K562 (cell line): ENCODE data around the gene MYH11.

ENCODE experiments used
- ATF6 ChIP-seq: sonication (generic); formaldehyde crosslinking; IDR thresholded peaks from 2 replicates; pipeline ENCODE4 v1.4.0; 2020; ENCODE audit warnings: mild to moderate bottlenecking, missing genetic modification reagents
- ETV5 ChIP-seq: sonication (generic); formaldehyde crosslinking; IDR thresholded peaks from 2 replicates; pipeline ENCODE4 v1.4.0; 2020; ENCODE audit warnings: low read depth, mild to moderate bottlenecking, missing genetic modification reagents
- GTF3C2 ChIP-seq: IDR thresholded peaks from 3 replicates; pipeline ENCODE4 v1.6.1; 2011; ENCODE audit warnings: borderline replicate concordance, mild to moderate bottlenecking, moderate library complexity; ENCODE audit not compliant: insufficient read length; ENCODE audit errors: extremely low read depth
- MYC ChIP-seq, 2 experiments: fragments of 250-450 bp in 1 of 2; sonication (Bioruptor Pico) in 1 of 2; IDR thresholded peaks; 2 replicates each; pipeline versions ENCODE4 v1.5.1 to v1.6.1; 2012 to 2021; ENCODE audit warnings: low read depth in 2 of 2, borderline replicate concordance in 1 of 2, improper control_type of control experiment in 1 of 2, low read length in 1 of 2, mild to moderate bottlenecking in 1 of 2, moderate library complexity in 1 of 2
- PTTG1 ChIP-seq: fragments of 450-650 bp; IDR thresholded peaks from 2 replicates; pipeline ENCODE4 v1.6.1; 2016; ENCODE audit warnings: low read depth, mild to moderate bottlenecking, missing genetic modification characterization, missing compliant biosample characterization
- RFX5 ChIP-seq: IDR thresholded peaks from 2 replicates; pipeline ENCODE4 v1.6.1; 2011; ENCODE audit warnings: low read depth, mild to moderate bottlenecking, improper control_type of control experiment, low read length
- SMARCA5 ChIP-seq: fragments of 450-650 bp; IDR thresholded peaks from 2 replicates; pipeline ENCODE4 v1.6.1; 2016
- SPI1 ChIP-seq: IDR thresholded peaks from 2 replicates; pipeline ENCODE4 v1.6.1; 2011; ENCODE audit warnings: low read depth, low read length, control low read depth, borderline replicate concordance
- SREBF2 ChIP-seq: sonication (generic); formaldehyde crosslinking; IDR thresholded peaks from 2 replicates; pipeline ENCODE4 v1.4.0; 2020; ENCODE audit warnings: mild to moderate bottlenecking, missing genetic modification reagents
- ZNF174 ChIP-seq: fragments of 250-450 bp; sonication (Bioruptor Pico); IDR thresholded peaks from 2 replicates; pipeline ENCODE4 v1.4.0; 2020; ENCODE audit warnings: mild to moderate bottlenecking
- TF ChIP-seq, protein P1 (sequence below), 3 experiments: IDR thresholded peaks in 2 of 3; conservative IDR thresholded peaks in 1 of 3; 2 replicates each; pipeline ENCODE4 v1.5.1; 2011 to 2012; ENCODE audit warnings: low read length in 3 of 3, mild to moderate bottlenecking in 3 of 3, control low read depth in 2 of 3, improper control_type of control experiment in 1 of 3, inconsistent platforms in 1 of 3, low read depth in 1 of 3, mixed read lengths in 1 of 3, moderate library complexity in 1 of 3; ENCODE audit not compliant: insufficient read depth in 2 of 3

GRCh38 chr16:15757077-15757386, 99.8 kb downstream of the MYH11 start:
- TF ChIP-seq, protein P1, sequence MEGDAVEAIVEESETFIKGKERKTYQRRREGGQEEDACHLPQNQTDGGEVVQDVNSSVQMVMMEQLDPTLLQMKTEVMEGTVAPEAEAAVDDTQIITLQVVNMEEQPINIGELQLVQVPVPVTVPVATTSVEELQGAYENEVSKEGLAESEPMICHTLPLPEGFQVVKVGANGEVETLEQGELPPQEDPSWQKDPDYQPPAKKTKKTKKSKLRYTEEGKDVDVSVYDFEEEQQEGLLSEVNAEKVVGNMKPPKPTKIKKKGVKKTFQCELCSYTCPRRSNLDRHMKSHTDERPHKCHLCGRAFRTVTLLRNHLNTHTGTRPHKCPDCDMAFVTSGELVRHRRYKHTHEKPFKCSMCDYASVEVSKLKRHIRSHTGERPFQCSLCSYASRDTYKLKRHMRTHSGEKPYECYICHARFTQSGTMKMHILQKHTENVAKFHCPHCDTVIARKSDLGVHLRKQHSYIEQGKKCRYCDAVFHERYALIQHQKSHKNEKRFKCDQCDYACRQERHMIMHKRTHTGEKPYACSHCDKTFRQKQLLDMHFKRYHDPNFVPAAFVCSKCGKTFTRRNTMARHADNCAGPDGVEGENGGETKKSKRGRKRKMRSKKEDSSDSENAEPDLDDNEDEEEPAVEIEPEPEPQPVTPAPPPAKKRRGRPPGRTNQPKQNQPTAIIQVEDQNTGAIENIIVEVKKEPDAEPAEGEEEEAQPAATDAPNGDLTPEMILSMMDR (IDR thresholded peaks at IDR 0.05 in 2 of 3, conservative IDR thresholded peaks at IDR 0.05 in 1 of 3; ENCODE audit: insufficient read depth in 2 of 3, low read depth in 1 of 3, low read length in 3 of 3), result no peak
- TF ChIP-seq ATF6 (CRISPR knock-in tag), result no peak
- TF ChIP-seq RFX5, result no peak
- no peak for TF ChIP-seq SREBF2 (CRISPR knock-in tag)
- no peak for TF ChIP-seq MYC (IDR thresholded peaks at IDR 0.05; ENCODE audit: low read depth, low read length)
- no peak for TF ChIP-seq MYC (CRISPR knock-in tag; IDR thresholded peaks at IDR 0.05; ENCODE audit: borderline replicate concordance, low read depth)
- TF ChIP-seq SMARCA5, result no peak
- TF ChIP-seq ETV5 (CRISPR knock-in tag), result no peak
- TF ChIP-seq SPI1, result no peak
- TF ChIP-seq ZNF174 (CRISPR knock-in tag), result no peak
- TF ChIP-seq PTTG1 (tag), result no peak
- no peak for TF ChIP-seq GTF3C2
